ENCODE data around the gene TRMT112.
"Not testable (repeated sequence)": the region's sequence is repeated elsewhere in the genome, so short reads cannot be mapped to it uniquely, and the experiment has no call there.

DNA sequence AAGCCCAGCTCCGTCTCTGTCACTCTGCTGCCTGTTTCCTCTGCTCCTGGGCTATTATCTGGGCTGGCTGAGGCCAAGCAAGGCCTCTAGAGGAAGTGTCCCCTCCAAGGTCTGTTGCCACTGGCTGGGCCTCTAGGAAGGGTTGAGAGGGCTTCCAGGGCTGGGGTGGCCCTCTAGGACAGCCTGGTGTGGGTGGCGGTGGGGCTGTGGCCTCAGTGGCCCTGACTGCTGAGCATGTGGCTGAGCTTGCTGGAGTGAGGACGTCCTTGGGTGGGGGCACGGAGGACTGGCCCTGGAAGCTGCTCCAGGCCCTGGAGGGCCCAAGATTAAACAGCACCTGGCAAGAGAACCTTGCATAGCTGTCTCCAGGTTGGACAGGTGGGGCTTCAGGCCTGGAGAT, 6.6 kb upstream of the TRMT112 start:
- TF ChIP-seq TARDBP (IDR thresholded peaks at IDR 0.05); BHLHE40 (IDR thresholded peaks at IDR 0.05; ENCODE audit: borderline replicate concordance): not testable (repeated sequence)
